Activated effector memory CD4-positive, alpha-beta T cell treated with Interleukin-2 at 50 U/mL for 16 hours (primary cell): Measurements from ENCODE around the gene PA2G4.

Source experiments
- DNase-seq: peaks from one replicate; pipeline ENCODE4 v3.0.0-alpha.2; 2020

Gene PA2G4

GRCh38 chr12:56127485-56127887, 23.1 kb downstream of the PA2G4 start:
- no peak for DNase-seq

GRCh38 chr12:56127888-56128669, 23.7 kb downstream of the PA2G4 start, which contains the start of gene ESYT1:
Gene ESYT1 (plus strand): TSS chr12:56128267. CDS start chr12:56128320, 53 bp downstream.
- peak; percentile 96 for DNase-seq

- DNase-seq: no peak
These were observed 24.4 kb downstream of the PA2G4 start for GRCh38 chr12:56128670-56129205.

GRCh38 chr12:56129206-56129941, 25.0 kb downstream of the PA2G4 start:
- DNase-seq: peak; percentile 76

- no peak for DNase-seq
These were observed 25.7 kb downstream of the PA2G4 start for GRCh38 chr12:56129942-56130495.

GRCh38 chr12:56130876-56131275, 26.5 kb downstream of the PA2G4 start:
- DNase-seq: no peak

GRCh38 chr12:56134897-56135296, 30.5 kb downstream of the PA2G4 start:
- DNase-seq: no peak

GRCh38 chr12:56137853-56138571, 33.7 kb downstream of the PA2G4 start:
- no peak for DNase-seq

- DNase-seq: no peak
These were observed 37.8 kb downstream of the PA2G4 start for GRCh38 chr12:56141946-56142784.

- DNase-seq: no peak
These were observed 38.9 kb downstream of the PA2G4 start for GRCh38 chr12:56143217-56143616.

GRCh38 chr12:56143870-56144269, 39.5 kb downstream of the PA2G4 start:
- no peak for DNase-seq

GRCh38 chr12:56145217-56145616, 40.9 kb downstream of the PA2G4 start:
- no peak for DNase-seq

- no peak for DNase-seq
These were observed 42.4 kb downstream of the PA2G4 start for GRCh38 chr12:56146492-56147460.

- DNase-seq: no peak
These were observed 46.2 kb downstream of the PA2G4 start for GRCh38 chr12:56150563-56150962.

- DNase-seq: peak; percentile 62
These were observed 47.3 kb downstream of the PA2G4 start for GRCh38 chr12:56151672-56152131.

GRCh38 chr12:56152132-56152755, 47.9 kb downstream of the PA2G4 start, which contains the start of gene MYL6B:
Gene MYL6B (plus strand): TSS chr12:56152587. CDS start chr12:56153919, 1,332 bp downstream.
- peak; percentile 89 for DNase-seq

GRCh38 chr12:56152756-56153677, 48.7 kb downstream of the PA2G4 start:
- DNase-seq: no peak

GRCh38 chr12:56153678-56154065, 49.3 kb downstream of the PA2G4 start:
- DNase-seq: no peak
